Adrenal gland (tissue), 12 donors: ENCODE data around the gene ALDH1L1. TPM values are rescaled to one million over a fixed set of nuclear protein-coding genes. Genes with fewer than 3 reads are reported as not detected.
A peak's percentile ranks its signal among the peaks of the same experiment; 100 is the strongest.

Experiments
- DNase-seq, 7 donors: peaks; one replicate each; pipeline ENCODE4 v3.0.0-alpha.2; 2019 to 2020
- H3K27ac ChIP-seq, 5 donors: fragments of 200-600 bp; sonication (generic) in 4 of 5; 1 replicate in 3 of 5; 2 replicates in 2 of 5; pipeline versions ENCODE4 v1.5.1 to v1.8.0; 2016 to 2020; ENCODE audit warnings: mild to moderate bottlenecking in 1 of 5
- H3K27me3 ChIP-seq: fragments of 200-600 bp; 2 replicates; pipeline ENCODE4 v1.8.0; 2021
- H3K36me3 ChIP-seq, 2 donors: fragments of 200-600 bp; replicated peaks in 1 of 2; 1 replicate in 1 of 2; 2 replicates in 1 of 2; pipeline versions ENCODE4 v1.5.1 to v1.8.0; 2018 to 2022
- H3K4me1 ChIP-seq, 2 donors: fragments of 200-600 bp; replicated peaks in 1 of 2; 1 replicate in 1 of 2; 2 replicates in 1 of 2; pipeline versions ENCODE4 v1.5.1 to v1.8.0; 2018 to 2021
- H3K4me3 ChIP-seq, 4 donors: fragments of 200-600 bp; sonication (generic) in 3 of 4; one replicate each; pipeline ENCODE4 v1.5.1; 2016 to 2018
- H3K9me3 ChIP-seq, 3 donors: fragments of 200-600 bp; sonication (generic) in 1 of 3; replicated peaks in 1 of 3; 1 replicate in 2 of 3; 2 replicates in 1 of 3; pipeline versions ENCODE4 v1.5.1 to v1.8.0; 2016 to 2021
- POLR2A ChIP-seq, 2 donors: fragments of 450-650 bp; IDR thresholded peaks; one replicate each; pipeline ENCODE4 v1.6.1; 2017; ENCODE audit warnings: antibody characterized with exemption in 2 of 2, mild to moderate bottlenecking in 2 of 2, moderate library complexity in 1 of 2
- WGBS, 4 donors: extraction: QIAGEN DNeasy Blood & Tissue Kit in 2 of 4; methylation state at CpG; one replicate each; pipeline versions ENCODE4 v1.1.5 to v1.1.7; 2013 to 2017; 5-methylcytosine and 5-hydroxymethylcytosine counted together
- intact Hi-C, 2 donors: fragments of 100-400 bp; cut with DNase I; formaldehyde crosslinking; loops; one replicate each; pipeline versions ENCODE4 v1.14.1 to v1.15.0; 2022 to 2023
- polyA plus RNA-seq, 3 donors: library from polyadenylated mRNA; stranded (reverse); fragments of 200-250 nt in 2 of 3; fragments of 350-450 nt in 1 of 3; fragmentation: Illumina TruSeq in 1 of 3; extraction: RNeasy Lipid Tissue Mini Kit (QIAGEN cat#74804) in 1 of 3; gene quantifications; one replicate each; pipeline ENCODE4 v1.2.3, GENCODE V29; 2013 to 2014
- small RNA-seq, 2 donors: library from RNA; depleted of rRNA; stranded (forward); fragments of <200 nt; gene quantifications; one replicate each; pipeline ENCODE3, GENCODE V24; 2016
- total RNA-seq, 9 donors: library from RNA; depleted of rRNA in 4 of 9; stranded (reverse); fragments of >200 nt in 4 of 9; fragments of 120-200 nt in 1 of 9; fragmentation: NEBNext Ultra II Directional in 1 of 9; extraction: Animal tissue kit (Norgen Biotek cat#: 25700) in 1 of 9; gene quantifications; one replicate each; pipeline versions ENCODE4 v1.1.0 to v1.2.4, GENCODE V29; 2013 to 2023
- TF ChIP-seq, protein P1 (sequence below), 6 experiments: fragments of 450-650 bp in 4 of 6; fragments of 200-600 bp in 2 of 6; sonication (generic) in 1 of 6; IDR thresholded peaks; 1 replicate in 5 of 6; 2 replicates in 1 of 6; pipeline versions ENCODE4 v1.5.1 to v1.8.0; 2016 to 2021; ENCODE audit warnings: antibody characterized with exemption in 6 of 6, mild to moderate bottlenecking in 2 of 6, moderate library complexity in 1 of 6
- donor health status: healthy with polysubstance abuse.
- donor health status: Bipolar disorder and iron deficiency.
- donor health status: DM: yes; HTN: yes; CAD: no.
- donor health status: DM: no; HTN: no; CAD: no.
- donor health status: DM: no; HTN: no; CAD: no.
- donor health status: DM: yes; HTN: yes; CAD: no.

Gene ALDH1L1
- total and polyA plus RNA-seq, 12 donors, result 0.44 to 136 (median 72.3) TPM

DNA sequence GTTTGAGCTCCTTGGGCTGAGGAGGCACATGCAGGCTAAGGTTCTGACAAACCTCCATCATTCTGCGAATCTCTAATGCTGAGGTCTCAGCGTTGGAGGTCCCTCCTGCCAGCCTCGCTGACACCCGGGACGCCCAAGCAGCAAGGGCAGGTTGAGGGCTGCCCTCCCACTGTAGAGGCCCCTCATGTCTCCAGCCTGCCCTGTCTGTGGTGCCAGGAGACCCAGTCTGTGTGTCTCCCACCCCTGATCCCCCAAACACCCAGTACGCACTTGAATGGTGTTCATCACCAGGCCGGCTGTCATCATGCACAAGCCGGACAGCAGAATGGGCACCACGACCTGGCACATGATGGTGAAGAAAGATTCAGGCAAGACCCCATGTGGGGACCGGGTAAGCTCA is 124.3 kb downstream of the ALDH1L1 start:
- Histone ChIP-seq H3K27me3 (no peaks in the 10 kb centered on the region), H3K27ac (peak overlapping the region in 3 of 5 donors; percentile 81 to 95 (median 89)), H3K4me3 (no peak overlapping the region), H3K4me1 (peaks cover 16 to 21% of the 10 kb centered on the region in 2 donors), H3K36me3 (no peaks in the 10 kb centered on the region), H3K9me3 (no peaks in the 10 kb centered on the region)
- intact Hi-C loops, result no loop called here
- 78 to 91% (median 88%) methylated on average over 8 to 10 of the region's 10 CpGs for WGBS, 4 donors
- TF ChIP-seq, protein P1, sequence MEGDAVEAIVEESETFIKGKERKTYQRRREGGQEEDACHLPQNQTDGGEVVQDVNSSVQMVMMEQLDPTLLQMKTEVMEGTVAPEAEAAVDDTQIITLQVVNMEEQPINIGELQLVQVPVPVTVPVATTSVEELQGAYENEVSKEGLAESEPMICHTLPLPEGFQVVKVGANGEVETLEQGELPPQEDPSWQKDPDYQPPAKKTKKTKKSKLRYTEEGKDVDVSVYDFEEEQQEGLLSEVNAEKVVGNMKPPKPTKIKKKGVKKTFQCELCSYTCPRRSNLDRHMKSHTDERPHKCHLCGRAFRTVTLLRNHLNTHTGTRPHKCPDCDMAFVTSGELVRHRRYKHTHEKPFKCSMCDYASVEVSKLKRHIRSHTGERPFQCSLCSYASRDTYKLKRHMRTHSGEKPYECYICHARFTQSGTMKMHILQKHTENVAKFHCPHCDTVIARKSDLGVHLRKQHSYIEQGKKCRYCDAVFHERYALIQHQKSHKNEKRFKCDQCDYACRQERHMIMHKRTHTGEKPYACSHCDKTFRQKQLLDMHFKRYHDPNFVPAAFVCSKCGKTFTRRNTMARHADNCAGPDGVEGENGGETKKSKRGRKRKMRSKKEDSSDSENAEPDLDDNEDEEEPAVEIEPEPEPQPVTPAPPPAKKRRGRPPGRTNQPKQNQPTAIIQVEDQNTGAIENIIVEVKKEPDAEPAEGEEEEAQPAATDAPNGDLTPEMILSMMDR (IDR thresholded peaks at IDR 0.05), result no peak
- no peak for TF ChIP-seq POLR2A (IDR thresholded peaks at IDR 0.05)
- no peak for DNase-seq

DNA sequence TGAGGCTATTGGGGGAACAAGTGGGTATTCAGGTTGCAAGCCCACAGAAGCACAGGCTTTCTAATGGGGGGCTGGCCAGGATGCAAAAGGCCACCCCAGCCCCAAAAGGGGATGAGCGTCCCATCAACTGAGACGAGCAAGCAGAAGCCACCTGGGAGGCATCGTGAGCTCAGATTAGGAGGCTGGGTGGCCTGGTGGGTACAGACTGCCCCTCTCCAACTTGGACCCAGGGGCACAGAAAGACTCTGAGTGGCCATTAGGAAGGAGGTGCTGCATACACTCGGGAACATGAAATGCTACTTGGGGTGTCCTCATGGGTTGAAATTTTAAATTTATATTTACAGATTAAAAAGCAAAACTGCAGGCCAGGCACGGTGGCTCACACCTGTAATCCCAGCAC is 125.5 kb downstream of the ALDH1L1 start:
- Histone ChIP-seq H3K36me3 (no peaks in the 10 kb centered on the region), H3K4me1 (peaks cover 16 to 21% of the 10 kb centered on the region in 2 donors), H3K9me3 (no peaks in the 10 kb centered on the region), H3K4me3 (no peak overlapping the region), H3K27me3 (no peaks in the 10 kb centered on the region), H3K27ac (no peak overlapping the region)
- 91 to 97% (median 96%) methylated on average over 5 of the region's 5 CpGs for WGBS, 4 donors
- TF ChIP-seq, protein P1 (IDR thresholded peaks at IDR 0.05), result no peak
- TF ChIP-seq POLR2A (IDR thresholded peaks at IDR 0.05), result no peak
- intact Hi-C loops, result no loop called here
- DNase-seq, result no peak

DNA sequence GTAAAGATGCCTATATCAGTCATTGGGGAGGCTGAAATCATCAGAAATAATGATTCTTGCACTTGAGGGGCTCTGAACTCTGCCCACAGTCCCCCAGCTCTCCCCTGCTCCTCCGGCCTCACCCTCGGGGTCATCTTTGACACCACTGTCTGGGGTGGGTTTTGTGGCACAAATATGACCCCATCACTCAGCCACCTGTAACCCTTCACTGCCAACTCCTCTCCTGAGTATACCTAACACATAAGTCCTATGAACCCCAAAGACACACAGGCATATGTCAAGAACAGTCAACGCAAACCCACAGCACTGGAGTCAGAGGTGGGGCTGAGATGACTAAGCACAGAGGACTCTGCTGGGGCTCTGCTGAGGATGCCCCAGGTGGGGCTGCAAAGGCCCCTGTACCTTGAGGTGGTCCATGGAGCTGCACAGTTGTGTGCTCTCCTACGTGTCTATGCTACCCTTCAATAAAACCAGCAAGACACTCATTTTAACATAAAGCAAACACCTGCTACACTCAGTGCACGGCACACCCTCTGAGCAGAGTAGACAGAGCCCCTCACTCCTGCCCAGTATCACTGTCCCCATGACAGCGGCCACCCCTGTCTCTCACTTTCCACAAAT is 126.3 kb downstream of the ALDH1L1 start:
- WGBS, 4 donors, result 95 to 98% (median 97%) methylated on average over 5 to 6 of the region's 6 CpGs
- Histone ChIP-seq H3K9me3 (no peaks in the 10 kb centered on the region), H3K27me3 (no peaks in the 10 kb centered on the region), H3K4me1 (peaks cover 16 to 21% of the 10 kb centered on the region in 2 donors), H3K36me3 (no peaks in the 10 kb centered on the region), H3K27ac (no peak overlapping the region), H3K4me3 (no peak overlapping the region)
- intact Hi-C loops, result no loop called here
- DNase-seq, result no peak
- TF ChIP-seq, protein P1 (IDR thresholded peaks at IDR 0.05), result no peak
- no peak for TF ChIP-seq POLR2A (IDR thresholded peaks at IDR 0.05)

Small RNA genes lying within 50 kb of the gene (small RNA-seq; reads per million reads assigned to genes)
- 0 to 0.08 reads per million in 2 donors for gene RNU1-30P

Other genes starting within 250 kb of the ALDH1L1 start
- gene ROPN1B, start 211.4 kb downstream of the ALDH1L1 start, total RNA-seq, result under 1 TPM in 6 of 9 donors, not detected in 3; 0.32 to 0.78 (median 0.50) TPM
- 1 to 10 TPM in 1 of 3 donors, under 1 TPM in 2; 0.13 to 1.1 (median 0.72) TPM for gene ROPN1B, start 211.4 kb downstream of the ALDH1L1 start, polyA plus RNA-seq
- gene SLC41A3, start 96.5 kb downstream of the ALDH1L1 start, total RNA-seq, result 100 to 1,000 TPM in 3 of 9 donors, 10 to 100 TPM in 6; 61.0 to 140 (median 96.9) TPM
- 10 to 100 TPM; 40.8 to 51.3 (median 48.9) TPM for gene SLC41A3, start 96.5 kb downstream of the ALDH1L1 start, polyA plus RNA-seq
- 10 to 100 TPM in 7 of 9 donors, 1 to 10 TPM in 2; 2.0 to 22.4 (median 13.5) TPM for gene KLF15, start 176.8 kb upstream of the ALDH1L1 start, total RNA-seq
- 10 to 100 TPM in 1 of 3 donors, 1 to 10 TPM in 2; 3.6 to 10.8 (median 8.3) TPM for gene KLF15, start 176.8 kb upstream of the ALDH1L1 start, polyA plus RNA-seq
- under 1 TPM in 1 of 9 donors, not detected in 8; 0.17 TPM for gene CFAP100, start 214.3 kb upstream of the ALDH1L1 start, total RNA-seq
- not detected for gene CFAP100, start 214.3 kb upstream of the ALDH1L1 start, polyA plus RNA-seq